CD14-positive monocyte (primary cell): ENCODE data around the gene DCLRE1B. TPM values are rescaled to one million over a fixed set of nuclear protein-coding genes. Genes with fewer than 3 reads are reported as not detected.
A peak's percentile ranks its signal among the peaks of the same experiment; 100 is the strongest.
"Not testable (repeated sequence)": the region's sequence is repeated elsewhere in the genome, so short reads cannot be mapped to it uniquely, and the experiment has no call there.

Source experiments
- DNase-seq, 3 donors: peaks; one replicate each; pipeline ENCODE4 v3.0.0-alpha.2; 2011 to 2022
- H2AFZ ChIP-seq: 2 replicates; pipeline ENCODE4 v1.6.0; 2012; ENCODE audit warnings: mild to moderate bottlenecking, low read depth, low read length, inconsistent platforms; ENCODE audit not compliant: insufficient read depth, poor library complexity, severe bottlenecking
- H3K27ac ChIP-seq, 2 donors: 1 replicate in 1 of 2; 2 replicates in 1 of 2; pipeline ENCODE4 v1.5.1; 2012 to 2013; ENCODE audit warnings: low read length in 2 of 2, control low read depth in 1 of 2, inconsistent platforms in 1 of 2, low read depth in 1 of 2, mild to moderate bottlenecking in 1 of 2
- H3K27me3 ChIP-seq, 2 donors: one replicate each; pipeline versions ENCODE4 v1.6.0 to v1.6.1; 2011 to 2013; ENCODE audit warnings: low read length in 2 of 2; ENCODE audit not compliant: control insufficient read depth in 2 of 2, insufficient read depth in 2 of 2
- H3K36me3 ChIP-seq, 2 donors: replicated peaks in 1 of 2; 1 replicate in 1 of 2; 2 replicates in 1 of 2; pipeline versions ENCODE4 v1.5.1 to v1.6.1; 2012 to 2013; ENCODE audit warnings: low read length in 2 of 2, control low read depth in 1 of 2, inconsistent platforms in 1 of 2, mild to moderate bottlenecking in 1 of 2; ENCODE audit not compliant: insufficient read depth in 2 of 2, control insufficient read depth in 1 of 2
- H3K4me1 ChIP-seq, 2 donors: 1 replicate in 1 of 2; 2 replicates in 1 of 2; pipeline versions ENCODE4 v1.5.1 to v1.6.1; 2012 to 2013; ENCODE audit warnings: low read length in 2 of 2, control low read depth in 1 of 2, inconsistent platforms in 1 of 2, mild to moderate bottlenecking in 1 of 2, moderate library complexity in 1 of 2; ENCODE audit not compliant: insufficient read depth in 2 of 2, control insufficient read depth in 1 of 2
- H3K4me2 ChIP-seq: replicated peaks from 2 replicates; pipeline ENCODE3; 2012; ENCODE audit warnings: low read length, moderate library complexity, mild to moderate bottlenecking; ENCODE audit not compliant: poor library complexity, severe bottlenecking; ENCODE audit errors: extremely low read depth
- H3K4me3 ChIP-seq, 3 experiments: fragments of 200-600 bp in 1 of 3; sonication (generic) in 1 of 3; replicated peaks in 1 of 3; 1 replicate in 2 of 3; 2 replicates in 1 of 3; pipeline ENCODE4 v1.5.1; 2011 to 2013; ENCODE audit warnings: low read length in 3 of 3, mild to moderate bottlenecking in 3 of 3, control low read depth in 2 of 3, low read depth in 2 of 3, inconsistent platforms in 1 of 3, moderate library complexity in 1 of 3
- H3K79me2 ChIP-seq: 2 replicates; pipeline ENCODE4 v1.6.0; 2012; ENCODE audit warnings: mild to moderate bottlenecking, control low read depth, inconsistent platforms, low read length, moderate library complexity; ENCODE audit not compliant: insufficient read depth
- H3K9ac ChIP-seq: 2 replicates; pipeline ENCODE4 v1.6.0; 2017; ENCODE audit warnings: low read length, mild to moderate bottlenecking; ENCODE audit not compliant: insufficient read depth, poor library complexity, severe bottlenecking
- H3K9me3 ChIP-seq, 2 donors: replicated peaks in 1 of 2; 1 replicate in 1 of 2; 2 replicates in 1 of 2; pipeline versions ENCODE4 v1.5.1 to v1.6.1; 2012 to 2013; ENCODE audit warnings: low read length in 2 of 2, control low read depth in 1 of 2; ENCODE audit not compliant: control insufficient read depth in 1 of 2, insufficient read depth in 1 of 2
- H4K20me1 ChIP-seq: 2 replicates; pipeline ENCODE4 v1.6.0; 2012; ENCODE audit warnings: mild to moderate bottlenecking, low read length, control low read depth, moderate library complexity; ENCODE audit not compliant: insufficient read depth
- H3K27ac Mint-ChIP-seq, 7 donors: one replicate each; pipeline ENCODE4 v1.8.0; 2020; ENCODE audit warnings: mild to moderate bottlenecking in 7 of 7, mixed read lengths in 7 of 7, moderate library complexity in 6 of 7, inconsistent platforms in 2 of 7
- H3K27me3 Mint-ChIP-seq, 3 donors: one replicate each; pipeline ENCODE4 v1.8.0; 2021 to 2022; ENCODE audit warnings: low read depth in 3 of 3, mild to moderate bottlenecking in 3 of 3, mixed read lengths in 3 of 3, moderate library complexity in 3 of 3, inconsistent platforms in 1 of 3
- H3K36me3 Mint-ChIP-seq, 2 donors: one replicate each; pipeline ENCODE4 v1.8.0; 2020; ENCODE audit warnings: mixed read lengths in 2 of 2, inconsistent platforms in 1 of 2, mild to moderate bottlenecking in 1 of 2
- H3K4me1 Mint-ChIP-seq: one replicate; pipeline ENCODE4 v1.8.0; 2020; ENCODE audit warnings: mild to moderate bottlenecking, mixed read lengths
- H3K4me3 Mint-ChIP-seq, 2 donors: one replicate each; pipeline ENCODE4 v1.8.0; 2020; ENCODE audit warnings: mild to moderate bottlenecking in 2 of 2, mixed read lengths in 2 of 2, moderate library complexity in 1 of 2
- H3K9me3 Mint-ChIP-seq, 7 donors: one replicate each; pipeline ENCODE4 v1.8.0; 2020 to 2022; ENCODE audit warnings: mixed read lengths in 7 of 7, mild to moderate bottlenecking in 6 of 7, moderate library complexity in 6 of 7, inconsistent platforms in 2 of 7
- CTCF ChIP-seq: fragments of 200-600 bp; IDR thresholded peaks from one replicate; pipeline ENCODE4 v1.8.0; 2022; ENCODE audit warnings: antibody characterized with exemption, mild to moderate bottlenecking
- WGBS: methylation state at CpG from one replicate; pipeline ENCODE4 v1.1.5; 2013; ENCODE audit warnings: missing lambda C conversion rate; ENCODE audit not compliant: insufficient coverage; 5-methylcytosine and 5-hydroxymethylcytosine counted together
- intact Hi-C, 2 donors: fragments of 100-400 bp; cut with micrococcal nuclease; formaldehyde crosslinking; loops; one replicate each; pipeline versions ENCODE4 v1.15.0 to v1.15.1; 2023
- polyA plus RNA-seq, 3 donors: library from polyadenylated mRNA; depleted of rRNA in 1 of 3; unstranded in 2 of 3; stranded (reverse) in 1 of 3; fragments of 300-500 nt in 2 of 3; fragments of >200 nt in 1 of 3; fragmentation: Illumina TruSeq in 2 of 3; gene quantifications; 1 replicate in 2 of 3; 2 replicates in 1 of 3; pipeline ENCODE4 v1.2.3, GENCODE V29; 2012 to 2021

DCLRE1B gene
- polyA plus RNA-seq, 3 donors = 3.0 to 5.7 (median 4.5) TPM

- Mint-ChIP-seq H3K27me3 (peaks cover 0 to 1% (median 0%) of the 10 kb centered on the region in 3 donors), H3K9me3 (no peaks in the 10 kb centered on the region), H3K4me1 (peaks cover 62% of the 10 kb centered on the region), H3K36me3 (peaks cover 22 to 52% of the 10 kb centered on the region in 2 donors), H3K4me3 (peak overlapping the region in 1 of 2 donors; percentile 35), H3K27ac (peak overlapping the region in 5 of 7 donors; percentile 66 to 80 (median 77))
- H3K4me3 ChIP-seq = no peak overlapping the region
- H4K20me1 ChIP-seq = peaks cover 88% of the 10 kb centered on the region
- no peak overlapping the region for H3K9ac ChIP-seq
- H3K36me3 ChIP-seq = peaks cover 4 to 28% of the 10 kb centered on the region in 2 donors
- peaks cover 100% of the 10 kb centered on the region for H3K79me2 ChIP-seq
- H3K27me3 ChIP-seq = no peaks in the 10 kb centered on the region
- no peaks in the 10 kb centered on the region for H3K9me3 ChIP-seq
- peaks cover 47 to 59% of the 10 kb centered on the region in 2 donors for H3K4me1 ChIP-seq
- H3K27ac ChIP-seq = peak overlapping the region in 1 of 2 donors; percentile 69
- WGBS = no CpG with 5 or more reads among the region's 3 CpGs
- DNase-seq = no peak
- TF ChIP-seq CTCF = no peak
- H3K4me2 ChIP-seq = peak overlapping the region; percentile 23
- H2AFZ ChIP-seq = no peak overlapping the region
- intact Hi-C loops = loop anchor here in 1 of 2 donors (2.0 kb wide), 1 partner anchor 14 kb away; no protein-coding TSS in a partner anchor
Observed at GRCh38 chr1:113946678-113947387, 41.7 kb downstream of the DCLRE1B start.

GRCh38 chr1:113947388-113948107, 42.4 kb downstream of the DCLRE1B start:
- WGBS = no CpG with 5 or more reads among the region's 3 CpGs
- Histone ChIP-seq H3K27me3 (no peaks in the 10 kb centered on the region), H3K27ac (peak overlapping the region in 1 of 2 donors; percentile 69), H3K36me3 (peaks cover 4 to 28% of the 10 kb centered on the region in 2 donors), H3K4me1 (peaks cover 43 to 53% of the 10 kb centered on the region in 2 donors), H3K4me3 (no peak overlapping the region), H2AFZ (no peak overlapping the region), H3K9ac (no peak overlapping the region), H3K79me2 (peaks cover 100% of the 10 kb centered on the region), H3K9me3 (no peaks in the 10 kb centered on the region), H4K20me1 (peaks cover 88% of the 10 kb centered on the region), H3K4me2 (peak overlapping the region; percentile 23)
- Mint-ChIP-seq H3K4me1 (peaks cover 62% of the 10 kb centered on the region), H3K9me3 (no peaks in the 10 kb centered on the region), H3K36me3 (peaks cover 19 to 48% of the 10 kb centered on the region in 2 donors), H3K4me3 (peak overlapping the region; percentile 7 to 54), H3K27me3 (peaks cover 0 to 1% (median 0%) of the 10 kb centered on the region in 3 donors), H3K27ac (peak overlapping the region; percentile 57 to 84 (median 77))
- DNase-seq = no peak
- intact Hi-C loops = loop anchor here in 1 of 2 donors (2.0 kb wide), 1 partner anchor 15 kb away; no protein-coding TSS in a partner anchor
- no peak for TF ChIP-seq CTCF

- Histone ChIP-seq H3K4me2 (peak overlapping the region; percentile 23), H4K20me1 (peaks cover 90% of the 10 kb centered on the region), H3K79me2 (peaks cover 98% of the 10 kb centered on the region), H3K27ac (peak overlapping the region in 1 of 2 donors; percentile 69), H3K36me3 (peaks cover 4 to 28% of the 10 kb centered on the region in 2 donors), H3K4me1 (peaks cover 44 to 49% of the 10 kb centered on the region in 2 donors)
- H3K4me3 ChIP-seq, H3K27me3 Mint-ChIP-seq, H3K9me3 ChIP-seq, H3K27me3 ChIP-seq, H2AFZ ChIP-seq, H3K4me3 Mint-ChIP-seq, H3K9me3 Mint-ChIP-seq, H3K9ac ChIP-seq, DNase-seq, intact Hi-C loops: not testable (repeated sequence)
- WGBS = 100% methylated on average over 1 of the region's 4 CpGs
- peaks cover 19 to 48% of the 10 kb centered on the region in 2 donors for H3K36me3 Mint-ChIP-seq
- H3K27ac Mint-ChIP-seq = peak overlapping the region in 6 of 7 donors; percentile 38 to 84 (median 70)
- peaks cover 65% of the 10 kb centered on the region for H3K4me1 Mint-ChIP-seq
Observed at GRCh38 chr1:113948151-113948550, 43.0 kb downstream of the DCLRE1B start.
